Right lobe of liver (tissue), 6 donors: ENCODE data around the gene AIF1L. TPM values are rescaled to one million over a fixed set of nuclear protein-coding genes. Genes with fewer than 3 reads are reported as not detected.

Experiments
- ATAC-seq, 4 donors: fragments of 200-7000 bp; cut with Tn5 transposase; one replicate each; pipeline ENCODE4 v1.9.1; 2020; ENCODE audit warnings: mild to moderate bottlenecking in 4 of 4, moderate library complexity in 4 of 4
- DNase-seq, 3 donors: peaks; one replicate each; pipeline ENCODE4 v3.0.0-alpha.2; 2020
- H3K27ac ChIP-seq, 3 donors: fragments of 200-600 bp; one replicate each; pipeline ENCODE4 v1.8.0; 2022
- H3K27me3 ChIP-seq, 2 donors: fragments of 200-600 bp; one replicate each; pipeline ENCODE4 v1.8.0; 2022
- H3K36me3 ChIP-seq, 4 donors: fragments of 200-600 bp; sonication (generic) in 1 of 4; one replicate each; pipeline versions ENCODE4 v1.5.1 to v1.8.0; 2017 to 2022; ENCODE audit warnings: control low read depth in 1 of 4
- H3K4me1 ChIP-seq, 4 donors: fragments of 200-600 bp; sonication (generic) in 1 of 4; one replicate each; pipeline versions ENCODE4 v1.5.1 to v1.8.0; 2017 to 2022; ENCODE audit warnings: control low read depth in 1 of 4
- H3K4me3 ChIP-seq, 3 donors: fragments of 200-600 bp; one replicate each; pipeline ENCODE4 v1.8.0; 2022
- H3K9me3 ChIP-seq, 4 donors: fragments of 200-600 bp; sonication (generic) in 1 of 4; one replicate each; pipeline versions ENCODE4 v1.5.1 to v1.8.0; 2017 to 2022; ENCODE audit warnings: control low read depth in 1 of 4
- POLR2A ChIP-seq: fragments of 450-650 bp; IDR thresholded peaks from one replicate; pipeline ENCODE4 v1.6.1; 2017; ENCODE audit warnings: antibody characterized with exemption, mild to moderate bottlenecking
- WGBS: methylation state at CpG from one replicate; pipeline ENCODE4 v1.1.6; 2018; ENCODE audit warnings: low coverage, low lambda C conversion rate; ENCODE audit not compliant: insufficient coverage; ENCODE audit errors: missing lambda C conversion rate; 5-methylcytosine and 5-hydroxymethylcytosine counted together
- intact Hi-C, 2 donors: fragments of 100-400 bp; cut with DNase I; formaldehyde crosslinking; loops; one replicate each; pipeline versions ENCODE4 v1.11.2 to v1.14.1; 2022
- total RNA-seq, 6 experiments: library from RNA; depleted of rRNA in 2 of 6; stranded (reverse); fragments of >200 nt in 2 of 6; fragmentation: NEBNext Ultra II Directional in 3 of 6; extraction: Animal tissue kit (Norgen Biotek cat#: 25700) in 3 of 6; gene quantifications; one replicate each; pipeline versions ENCODE4 v1.1.0 to v1.2.4, GENCODE V29; 2016 to 2023
- TF ChIP-seq, protein P1 (sequence below), 4 donors: fragments of 200-600 bp in 3 of 4; fragments of 450-650 bp in 1 of 4; IDR thresholded peaks; one replicate each; pipeline versions ENCODE4 v1.5.1 to v1.8.0; 2016 to 2022; ENCODE audit warnings: antibody characterized with exemption in 4 of 4, mild to moderate bottlenecking in 2 of 4
- donor health status: DM: no; HTN: yes; CAD: no.
- donor health status: DM: no; HTN: no; CAD: no.
- donor health status: DM: no; HTN: no; CAD: no.
- donor health status: DM: no; HTN: yes; CAD: no.
- donor health status: DM: no; HTN: yes; CAD: no.

The AIF1L gene
- total RNA-seq, 6 experiments from 2014 or later: 0.33 to 1.4 (median 0.49) TPM

- no peaks in the 10 kb centered on the region for H3K9me3 ChIP-seq
- ATAC-seq (no peak), DNase-seq (no peak)
- TF ChIP-seq, protein P1, sequence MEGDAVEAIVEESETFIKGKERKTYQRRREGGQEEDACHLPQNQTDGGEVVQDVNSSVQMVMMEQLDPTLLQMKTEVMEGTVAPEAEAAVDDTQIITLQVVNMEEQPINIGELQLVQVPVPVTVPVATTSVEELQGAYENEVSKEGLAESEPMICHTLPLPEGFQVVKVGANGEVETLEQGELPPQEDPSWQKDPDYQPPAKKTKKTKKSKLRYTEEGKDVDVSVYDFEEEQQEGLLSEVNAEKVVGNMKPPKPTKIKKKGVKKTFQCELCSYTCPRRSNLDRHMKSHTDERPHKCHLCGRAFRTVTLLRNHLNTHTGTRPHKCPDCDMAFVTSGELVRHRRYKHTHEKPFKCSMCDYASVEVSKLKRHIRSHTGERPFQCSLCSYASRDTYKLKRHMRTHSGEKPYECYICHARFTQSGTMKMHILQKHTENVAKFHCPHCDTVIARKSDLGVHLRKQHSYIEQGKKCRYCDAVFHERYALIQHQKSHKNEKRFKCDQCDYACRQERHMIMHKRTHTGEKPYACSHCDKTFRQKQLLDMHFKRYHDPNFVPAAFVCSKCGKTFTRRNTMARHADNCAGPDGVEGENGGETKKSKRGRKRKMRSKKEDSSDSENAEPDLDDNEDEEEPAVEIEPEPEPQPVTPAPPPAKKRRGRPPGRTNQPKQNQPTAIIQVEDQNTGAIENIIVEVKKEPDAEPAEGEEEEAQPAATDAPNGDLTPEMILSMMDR (IDR thresholded peaks at IDR 0.05): no peak
- TF ChIP-seq POLR2A: no peak
- WGBS: 96% methylated on average over 4 of the region's 4 CpGs
- no peak overlapping the region for H3K4me3 ChIP-seq
- no peak overlapping the region for H3K27ac ChIP-seq
- no peaks in the 10 kb centered on the region for H3K4me1 ChIP-seq
- peaks cover 5 to 97% (median 47%) of the 10 kb centered on the region in 4 donors for H3K36me3 ChIP-seq
- intact Hi-C loops: no loop called here
- no peaks in the 10 kb centered on the region for H3K27me3 ChIP-seq
Observed at GRCh38 chr9:131146186-131146585, 49.9 kb downstream of the AIF1L start.

DNA sequence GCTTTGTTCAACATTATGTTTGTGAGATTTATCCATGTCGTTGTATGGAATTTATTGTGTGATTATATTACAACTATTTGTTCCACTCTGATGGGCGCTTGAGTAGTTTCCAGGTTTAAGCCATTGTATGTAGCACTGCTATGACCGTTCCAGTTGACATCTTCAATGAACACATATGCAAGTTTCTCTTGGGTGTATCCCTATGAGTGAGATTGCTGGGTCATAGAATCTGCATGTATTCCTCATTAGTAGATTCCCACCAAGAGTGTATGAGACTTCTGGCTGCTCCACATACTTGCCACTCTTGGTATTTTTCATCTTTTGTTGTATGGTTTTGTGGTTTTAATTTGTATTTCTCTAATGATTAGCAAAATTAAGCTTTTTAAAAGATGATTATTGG, 51.9 kb downstream of the AIF1L start:
- TF ChIP-seq POLR2A: no peak
- TF ChIP-seq, protein P1 (IDR thresholded peaks at IDR 0.05): no peak
- intact Hi-C loops: no loop called here
- DNase-seq: no peak
- Histone ChIP-seq H3K27ac (no peak overlapping the region), H3K9me3 (no peaks in the 10 kb centered on the region), H3K36me3 (peaks cover 5 to 99% (median 52%) of the 10 kb centered on the region in 4 donors), H3K27me3 (no peaks in the 10 kb centered on the region), H3K4me3 (no peak overlapping the region), H3K4me1 (no peaks in the 10 kb centered on the region)
- no peak for ATAC-seq
- WGBS: 94% methylated on average over 3 of the region's 3 CpGs

DNA sequence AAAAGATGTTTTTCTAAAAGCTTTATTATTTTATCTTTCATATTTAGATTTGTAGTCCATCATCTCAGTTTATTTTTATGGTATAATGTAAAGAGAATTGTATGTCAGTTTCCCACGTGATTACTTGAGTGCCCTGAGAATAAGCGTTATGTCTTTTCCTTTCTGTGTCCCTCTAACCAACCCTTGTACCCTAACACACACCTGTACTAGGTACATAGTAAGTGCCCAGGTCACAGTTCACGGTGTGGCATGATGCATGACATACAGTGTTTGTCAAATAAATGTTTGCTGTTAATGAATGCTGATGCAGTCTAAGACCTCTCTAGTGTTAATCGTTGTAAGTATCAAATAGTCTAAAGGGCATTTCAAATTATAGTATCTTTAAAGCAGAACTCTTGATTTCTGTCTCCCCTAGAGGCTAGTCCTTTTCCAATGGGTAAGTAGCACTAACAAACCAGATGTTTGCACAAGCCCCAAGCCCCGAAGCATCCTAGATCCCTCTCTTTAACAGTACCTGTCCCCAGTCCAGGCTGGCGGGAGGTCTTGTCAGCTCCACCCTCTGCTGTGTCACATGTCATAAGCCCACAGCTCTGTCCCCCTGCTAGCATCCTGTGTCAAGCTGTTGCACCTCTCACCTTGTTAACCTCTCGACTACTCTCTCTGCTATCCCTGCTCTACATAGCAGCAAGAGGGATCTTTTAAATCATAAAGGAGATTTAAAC, 52.8 kb downstream of the AIF1L start:
- Histone ChIP-seq H3K9me3 (no peaks in the 10 kb centered on the region), H3K36me3 (peaks cover 5 to 98% (median 50%) of the 10 kb centered on the region in 4 donors), H3K27me3 (no peaks in the 10 kb centered on the region), H3K4me3 (no peak overlapping the region), H3K27ac (no peak overlapping the region), H3K4me1 (no peaks in the 10 kb centered on the region)
- intact Hi-C loops: no loop called here
- DNase-seq (no peak), ATAC-seq (no peak)
- 69% methylated on average over 7 of the region's 7 CpGs for WGBS
- TF ChIP-seq POLR2A: no peak
- TF ChIP-seq, protein P1 (IDR thresholded peaks at IDR 0.05): no peak

DNA sequence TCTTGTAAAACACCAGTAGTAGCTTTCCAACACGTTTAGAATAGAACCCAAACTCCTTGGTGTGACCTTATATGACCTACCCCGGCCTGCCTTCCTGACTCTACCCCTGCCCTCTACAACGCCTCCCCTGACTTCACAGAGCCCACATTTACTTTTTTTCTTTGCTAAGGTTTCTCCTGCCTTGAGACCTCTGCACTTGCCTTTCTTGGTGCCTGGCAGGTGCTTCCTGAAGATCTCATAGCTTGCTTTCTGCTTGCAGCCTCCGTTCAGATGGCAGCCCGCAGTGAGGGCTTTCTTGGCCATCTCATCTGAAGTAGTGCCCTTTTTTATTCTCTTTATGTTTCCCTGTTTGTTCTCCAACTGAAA, 53.3 kb downstream of the AIF1L start:
- Histone ChIP-seq H3K27ac (no peak overlapping the region), H3K4me1 (no peaks in the 10 kb centered on the region), H3K4me3 (no peak overlapping the region), H3K36me3 (peaks cover 5 to 98% (median 49%) of the 10 kb centered on the region in 4 donors), H3K9me3 (no peaks in the 10 kb centered on the region), H3K27me3 (no peaks in the 10 kb centered on the region)
- intact Hi-C loops: no loop called here
- DNase-seq: no peak
- TF ChIP-seq, protein P1 (IDR thresholded peaks at IDR 0.05): no peak
- no peak for TF ChIP-seq POLR2A
- 74% methylated on average over 5 of the region's 5 CpGs for whole genome bisulfite sequencing
- no peak for ATAC-seq
